HepG2 (cell line): ENCODE results near the gene NR2F1. TPM values are rescaled to one million over a fixed set of nuclear protein-coding genes. Genes with fewer than 3 reads are reported as not detected.

ENCODE experiments used
- AKAP8 ChIP-seq: sonication (generic); formaldehyde crosslinking; IDR thresholded peaks from 2 replicates; pipeline ENCODE4 v1.5.1; 2020; ENCODE audit warnings: mild to moderate bottlenecking, missing genetic modification reagents
- DNMT3B ChIP-seq: conservative IDR thresholded peaks from 2 replicates; pipeline ENCODE4 v1.6.1; 2016; ENCODE audit warnings: missing biosample characterization, control low read depth
- JDP2 ChIP-seq: sonication (generic); formaldehyde crosslinking; IDR thresholded peaks from 2 replicates; pipeline ENCODE4 v1.8.1; 2022; ENCODE audit warnings: missing genetic modification reagents, borderline replicate concordance
- KDM2A ChIP-seq: sonication (generic); formaldehyde crosslinking; IDR thresholded peaks from 2 replicates; pipeline ENCODE4 v1.4.0; 2020; ENCODE audit warnings: low read depth, missing genetic modification reagents, borderline replicate concordance
- NR0B2 ChIP-seq: sonication (generic); formaldehyde crosslinking; IDR thresholded peaks from 2 replicates; pipeline ENCODE4 v1.4.0; 2020; ENCODE audit warnings: mild to moderate bottlenecking, missing genetic modification reagents
- PHF8 ChIP-seq: sonication (generic); formaldehyde crosslinking; IDR thresholded peaks from 2 replicates; pipeline ENCODE4 v1.5.0; 2020; ENCODE audit warnings: missing genetic modification reagents
- RAD51 ChIP-seq: fragments of 450-650 bp; IDR thresholded peaks from 2 replicates; pipeline ENCODE4 v1.6.1; 2016; ENCODE audit warnings: borderline replicate concordance
- RXRB ChIP-seq: IDR thresholded peaks from 2 replicates; pipeline ENCODE4 v1.6.1; 2016; ENCODE audit warnings: borderline replicate concordance, missing genetic modification reagents, missing compliant biosample characterization
- SIN3B ChIP-seq: fragments of 150-350 bp; IDR thresholded peaks from 2 replicates; pipeline ENCODE4 v1.6.1; 2014; ENCODE audit warnings: low read length
- SIX1 ChIP-seq: sonication (generic); formaldehyde crosslinking; IDR thresholded peaks from 2 replicates; pipeline ENCODE4 v1.4.0; 2020; ENCODE audit warnings: missing genetic modification reagents, borderline replicate concordance
- SMC3 ChIP-seq: IDR thresholded peaks from 2 replicates; pipeline ENCODE4 v1.6.1; 2011; ENCODE audit warnings: low read length, improper control_type of control experiment
- SRY ChIP-seq: sonication (generic); formaldehyde crosslinking; IDR thresholded peaks from 2 replicates; pipeline ENCODE4 v1.8.0; 2022; ENCODE audit warnings: mild to moderate bottlenecking, missing genetic modification reagents
- TEAD3 ChIP-seq: optimal IDR thresholded peaks from 2 replicates; pipeline ENCODE3; 2016; ENCODE audit warnings: borderline replicate concordance
- YEATS2 ChIP-seq: sonication (generic); formaldehyde crosslinking; IDR thresholded peaks from 2 replicates; pipeline ENCODE4 v1.4.0; 2020; ENCODE audit warnings: missing genetic modification reagents, borderline replicate concordance
- ZFP36 ChIP-seq: fragments of 150-350 bp; IDR thresholded peaks from 2 replicates; pipeline ENCODE4 v1.6.1; 2018; ENCODE audit warnings: borderline replicate concordance, low read length, low read depth; ENCODE audit not compliant: partially characterized antibody
- ZFX ChIP-seq: sonication (generic); formaldehyde crosslinking; IDR thresholded peaks from 2 replicates; pipeline ENCODE4 v1.4.0; 2020; ENCODE audit warnings: mild to moderate bottlenecking, low read depth, missing genetic modification reagents, moderate library complexity
- ZNF124 ChIP-seq: sonication (generic); formaldehyde crosslinking; IDR thresholded peaks from 2 replicates; pipeline ENCODE4 v1.4.0; 2020; ENCODE audit warnings: missing genetic modification reagents
- ZNF572 ChIP-seq: sonication (generic); formaldehyde crosslinking; IDR thresholded peaks from 2 replicates; pipeline ENCODE4 v1.5.1; 2020; ENCODE audit warnings: mild to moderate bottlenecking, missing genetic modification reagents
- ZNF746 ChIP-seq: sonication (generic); formaldehyde crosslinking; IDR thresholded peaks from 2 replicates; pipeline ENCODE4 v1.8.0; 2022; ENCODE audit warnings: mild to moderate bottlenecking, missing genetic modification reagents
- ZNF800 ChIP-seq: sonication (generic); formaldehyde crosslinking; IDR thresholded peaks from 2 replicates; pipeline ENCODE4 v1.4.0; 2020; ENCODE audit warnings: missing genetic modification reagents
- ZSCAN30 ChIP-seq: sonication (generic); formaldehyde crosslinking; IDR thresholded peaks from 2 replicates; pipeline ENCODE4 v1.5.0; 2020; ENCODE audit warnings: mild to moderate bottlenecking, missing genetic modification reagents
- polyA plus RNA-seq, 8 experiments: library from polyadenylated mRNA; depleted of rRNA in 3 of 8; stranded (reverse) in 7 of 8; unstranded in 1 of 8; fragments of >200 nt; fragmentation: Illumina TruSeq in 4 of 8; extraction: Trizol in 4 of 8; gene quantifications; 2 replicates each; pipeline versions ENCODE4 v1.2.1 to v1.2.3, GENCODE V29; 2011 to 2016; ENCODE audit warnings: low read depth in 4 of 8, missing spikeins in 1 of 8, mixed read lengths in 1 of 8; ENCODE audit not compliant: insufficient read depth in 1 of 8
- total RNA-seq, 5 experiments: library from RNA; depleted of rRNA; stranded (reverse); fragments of >200 nt; fragmentation: Illumina TruSeq; extraction: Trizol; gene quantifications; 2 replicates each; pipeline ENCODE4 v1.2.3, GENCODE V29; 2016; ENCODE audit warnings: low read depth in 1 of 5
- TF ChIP-seq, protein P1 (sequence below): sonication (generic); formaldehyde crosslinking; IDR thresholded peaks from 2 replicates; pipeline ENCODE4 v1.8.0; 2022; ENCODE audit warnings: mild to moderate bottlenecking, missing genetic modification reagents, borderline replicate concordance
- TF ChIP-seq, protein P2 (sequence below): IDR thresholded peaks from 2 replicates; pipeline ENCODE4 v1.6.1; 2016; ENCODE audit warnings: low read depth, control low read depth
- TF ChIP-seq, protein P3 (sequence below): sonication (generic); formaldehyde crosslinking; conservative IDR thresholded peaks from 2 replicates; pipeline ENCODE4 v1.4.0; 2020; ENCODE audit warnings: missing genetic modification reagents

NR2F1 gene
- total and polyA plus RNA-seq, 2 of the 13 experiments (the other 11 are each of a cell fraction or from before 2014, with no cell fraction given) = 17.1 to 59.7 TPM

DNA sequence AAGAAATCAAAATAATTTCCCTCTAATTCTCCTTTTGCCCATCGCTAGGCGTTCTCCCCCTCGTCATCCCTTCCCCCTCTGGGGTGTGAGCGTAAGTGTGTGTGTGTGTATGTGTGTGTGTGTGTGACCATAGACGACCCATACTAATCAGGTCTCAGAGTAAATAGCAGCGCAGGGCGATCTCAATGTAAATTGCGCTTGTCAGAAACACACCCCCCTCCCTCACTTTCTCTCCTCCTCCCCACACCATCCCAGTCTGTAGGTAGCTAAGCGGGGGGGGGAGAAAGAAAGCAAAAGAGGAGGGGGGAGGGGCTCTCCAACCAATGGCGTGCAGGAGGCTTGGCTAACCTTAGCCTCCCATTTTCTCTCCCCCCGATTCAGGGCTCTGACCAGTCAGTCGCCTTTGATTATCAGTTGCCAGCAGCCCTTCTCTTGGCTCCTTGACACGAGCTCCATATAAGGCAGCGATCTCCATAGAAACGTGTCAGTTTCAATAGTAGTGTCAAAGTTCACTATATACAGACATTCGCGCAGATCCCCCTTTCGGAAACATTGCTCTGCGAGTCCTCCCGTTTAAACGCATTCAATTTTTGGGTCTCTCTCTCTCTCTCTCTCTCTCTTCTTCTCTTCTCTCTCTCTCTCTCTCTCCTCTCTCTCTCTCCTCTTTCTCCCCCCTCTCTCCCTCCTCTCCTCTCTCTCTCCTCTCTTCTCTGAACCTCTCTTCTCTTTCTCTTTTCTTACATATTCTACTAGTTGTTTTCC is at the start of gene NR2F1 (continued):
- TF ChIP-seq, protein P1, sequence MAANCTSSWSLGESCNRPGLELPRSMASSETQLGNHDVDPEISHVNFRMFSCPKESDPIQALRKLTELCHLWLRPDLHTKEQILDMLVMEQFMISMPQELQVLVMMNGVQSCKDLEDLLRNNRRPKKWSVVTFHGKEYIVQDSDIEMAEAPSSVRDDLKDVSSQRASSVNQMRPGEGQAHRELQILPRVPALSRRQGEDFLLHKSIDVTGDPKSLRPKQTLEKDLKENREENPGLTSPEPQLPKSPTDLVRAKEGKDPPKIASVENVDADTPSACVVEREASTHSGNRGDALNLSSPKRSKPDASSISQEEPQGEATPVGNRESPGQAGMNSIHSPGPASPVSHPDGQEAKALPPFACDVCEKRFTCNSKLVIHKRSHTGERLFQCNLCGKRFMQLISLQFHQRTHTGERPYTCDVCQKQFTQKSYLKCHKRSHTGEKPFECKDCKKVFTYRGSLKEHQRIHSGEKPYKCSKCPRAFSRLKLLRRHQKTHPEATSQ (CRISPR knock-in tag) = peak; percentile 89; the same call in 1 of the 2 replicates
- no peak for TF ChIP-seq SRY (CRISPR knock-in tag)
- TF ChIP-seq ZFP36 = peak; percentile 36
- no peak for TF ChIP-seq JDP2 (CRISPR knock-in tag)
- TF ChIP-seq ZFX (CRISPR knock-in tag) = peak; percentile 33
- TF ChIP-seq, protein P2, sequence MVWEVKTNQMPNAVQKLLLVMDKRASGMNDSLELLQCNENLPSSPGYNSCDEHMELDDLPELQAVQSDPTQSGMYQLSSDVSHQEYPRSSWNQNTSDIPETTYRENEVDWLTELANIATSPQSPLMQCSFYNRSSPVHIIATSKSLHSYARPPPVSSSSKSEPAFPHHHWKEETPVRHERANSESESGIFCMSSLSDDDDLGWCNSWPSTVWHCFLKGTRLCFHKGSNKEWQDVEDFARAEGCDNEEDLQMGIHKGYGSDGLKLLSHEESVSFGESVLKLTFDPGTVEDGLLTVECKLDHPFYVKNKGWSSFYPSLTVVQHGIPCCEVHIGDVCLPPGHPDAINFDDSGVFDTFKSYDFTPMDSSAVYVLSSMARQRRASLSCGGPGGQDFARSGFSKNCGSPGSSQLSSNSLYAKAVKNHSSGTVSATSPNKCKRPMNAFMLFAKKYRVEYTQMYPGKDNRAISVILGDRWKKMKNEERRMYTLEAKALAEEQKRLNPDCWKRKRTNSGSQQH (CRISPR knock-in tag) = peak; percentile 62; the same call in 1 of the 2 replicates
- TF ChIP-seq NR0B2 = no peak
- peak; percentile 64; the same call in 1 of the 2 replicates for TF ChIP-seq ZSCAN30 (CRISPR knock-in tag)
- TF ChIP-seq ZNF124 = no peak
- TF ChIP-seq PHF8 (CRISPR knock-in tag) = peak; percentile 22; the same call in 1 of the 2 replicates
- TF ChIP-seq SIN3B = no peak
- no peak; the same call in 1 of the 2 replicates for TF ChIP-seq KDM2A
- no peak for TF ChIP-seq DNMT3B (CRISPR knock-in tag)
- no peak for TF ChIP-seq RAD51
- TF ChIP-seq ZNF800 (CRISPR knock-in tag) = no peak
- TF ChIP-seq ZNF746 (CRISPR knock-in tag) = peak; percentile 50; the same call in 1 of the 2 replicates
- no peak for TF ChIP-seq YEATS2 (CRISPR knock-in tag)
- peak; percentile 58; the same call in 1 of the 2 replicates for TF ChIP-seq AKAP8 (CRISPR knock-in tag)
- TF ChIP-seq SIX1 (CRISPR knock-in tag) = no peak
- peak; percentile 53; the same call in 1 of the 2 replicates for TF ChIP-seq RXRB
- TF ChIP-seq SMC3 = peak; percentile 1
- peak; percentile 21 for TF ChIP-seq TEAD3 (CRISPR knock-in tag)
- TF ChIP-seq ZNF572 (CRISPR knock-in tag) = no peak
- TF ChIP-seq, protein P3, sequence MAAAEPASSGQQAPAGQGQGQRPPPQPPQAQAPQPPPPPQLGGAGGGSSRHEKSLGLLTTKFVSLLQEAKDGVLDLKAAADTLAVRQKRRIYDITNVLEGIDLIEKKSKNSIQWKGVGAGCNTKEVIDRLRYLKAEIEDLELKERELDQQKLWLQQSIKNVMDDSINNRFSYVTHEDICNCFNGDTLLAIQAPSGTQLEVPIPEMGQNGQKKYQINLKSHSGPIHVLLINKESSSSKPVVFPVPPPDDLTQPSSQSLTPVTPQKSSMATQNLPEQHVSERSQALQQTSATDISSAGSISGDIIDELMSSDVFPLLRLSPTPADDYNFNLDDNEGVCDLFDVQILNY (CRISPR knock-in tag) = no peak
